ENCODE data around the gene TNFRSF4. TPM values are rescaled to one million over a fixed set of nuclear protein-coding genes. Genes with fewer than 3 reads are reported as not detected.
A peak's percentile ranks its signal among the peaks of the same experiment; 100 is the strongest.

TNFRSF4 gene
- total and polyA plus RNA-seq, 4 experiments from 2014 or later, result 13.5 to 75.1 (median 39.3) TPM

GRCh38 chr1:1204998-1205768 lies 8.8 kb downstream of the TNFRSF4 start:
- H3K27me3 Mint-ChIP-seq, result no peaks in the 10 kb centered on the region
- Histone ChIP-seq H3K27ac (ENCODE audit: low read depth, low read length) (peak overlapping the region; percentile 84), H3K4me3 (ENCODE audit: low read length in 2 of 2) (no peak overlapping the region), H3K4me1 (ENCODE audit: insufficient read depth, low read length) (peaks cover 52% of the 10 kb centered on the region), H3K27me3 (ENCODE audit: insufficient read depth, low read length) (no peaks in the 10 kb centered on the region), H3K9me3 (ENCODE audit: control insufficient read depth in 1 of 2, low read length in 2 of 2) (no peaks in the 10 kb centered on the region), H3K36me3 (ENCODE audit: insufficient read depth, low read length) (no peaks in the 10 kb centered on the region)
- peak in 1 of 5 donors; percentile 44 for DNase-seq
- ChIA-PET CTCF (ENCODE audit: partially characterized antibody) (interaction anchor here (1.2 kb wide), 1 partner anchor 83 kb away, joined by 6 read pairs; no protein-coding TSS in a partner anchor), POLR2A (ENCODE audit: partially characterized antibody) (interaction anchor here (0.7 to 5.0 kb wide), 5 partner anchors 11 to 704 kb away, joined by 3 to 38 read pairs (median 3); partner anchors contain the start of gene B3GALT6)
- H3K4me3 Mint-ChIP-seq, result peak overlapping the region in 7 of 8 donors; percentile 56 to 75 (median 61)
- H3K27ac Mint-ChIP-seq, result peak overlapping the region; percentile 32 to 82 (median 60)
- H3K4me1 Mint-ChIP-seq, result peaks cover 9 to 36% (median 21%) of the 10 kb centered on the region in 4 donors
- H3K36me3 Mint-ChIP-seq, result peaks cover 0 to 1% of the 10 kb centered on the region in 2 donors
- intact Hi-C loops (cut with micrococcal nuclease), result loop anchor here (5.0 kb wide), 1 partner anchor 48 kb away; no protein-coding TSS in a partner anchor
- no peaks in the 10 kb centered on the region for H3K9me3 Mint-ChIP-seq

- intact Hi-C loops (cut with micrococcal nuclease), result no loop called here
- no peaks in the 10 kb centered on the region for H3K27me3 Mint-ChIP-seq
- DNase-seq, result peak in 1 of 5 donors; percentile 39
- POLR2A ChIA-PET (ENCODE audit: partially characterized antibody), result interaction anchor here (0.8 to 5.0 kb wide), 3 partner anchors 12 to 28 kb away, joined by 3 to 38 read pairs (median 3); partner anchors contain the start of gene B3GALT6
- Histone ChIP-seq H3K36me3 (ENCODE audit: insufficient read depth, low read length) (no peaks in the 10 kb centered on the region), H3K9me3 (ENCODE audit: control insufficient read depth in 1 of 2, low read length in 2 of 2) (no peaks in the 10 kb centered on the region), H3K27ac (ENCODE audit: low read depth, low read length) (peak overlapping the region; percentile 84), H3K4me3 (ENCODE audit: low read length in 2 of 2) (no peak overlapping the region), H3K27me3 (ENCODE audit: insufficient read depth, low read length) (no peaks in the 10 kb centered on the region), H3K4me1 (ENCODE audit: insufficient read depth, low read length) (peaks cover 47% of the 10 kb centered on the region)
- peaks cover 0 to 1% of the 10 kb centered on the region in 2 donors for H3K36me3 Mint-ChIP-seq
- H3K27ac Mint-ChIP-seq, result peak overlapping the region in 4 of 7 donors; percentile 52 to 79 (median 68)
- peaks cover 9 to 29% (median 17%) of the 10 kb centered on the region in 4 donors for H3K4me1 Mint-ChIP-seq
- no peaks in the 10 kb centered on the region for H3K9me3 Mint-ChIP-seq
- H3K4me3 Mint-ChIP-seq, result peak overlapping the region in 1 of 8 donors; percentile 59
- CTCF ChIA-PET (ENCODE audit: partially characterized antibody), result no interaction called here
These were observed 9.5 kb downstream of the TNFRSF4 start for GRCh38 chr1:1204425-1204920.

GRCh38 chr1:1203561-1204424 lies 10.2 kb downstream of the TNFRSF4 start:
- no peaks in the 10 kb centered on the region for H3K27me3 ChIP-seq (ENCODE audit: insufficient read depth, low read length)
- H3K27ac Mint-ChIP-seq, result peak overlapping the region in 4 of 7 donors; percentile 19 to 52 (median 41)
- H3K4me3 ChIP-seq (ENCODE audit: low read length in 2 of 2), result no peak overlapping the region
- H3K27ac ChIP-seq (ENCODE audit: low read depth, low read length), result no peak overlapping the region
- H3K4me1 Mint-ChIP-seq, result peaks cover 7 to 24% (median 13%) of the 10 kb centered on the region in 4 donors
- no peaks in the 10 kb centered on the region for H3K9me3 Mint-ChIP-seq
- no peaks in the 10 kb centered on the region for H3K36me3 Mint-ChIP-seq
- H3K4me3 Mint-ChIP-seq, result peak overlapping the region in 1 of 8 donors; percentile 59
- no peaks in the 10 kb centered on the region for H3K27me3 Mint-ChIP-seq
- POLR2A ChIA-PET (ENCODE audit: partially characterized antibody), result interaction anchor here (5.0 kb wide), 1 partner anchor 13 kb away, joined by 38 read pairs; no protein-coding TSS in a partner anchor
- no peaks in the 10 kb centered on the region for H3K9me3 ChIP-seq (ENCODE audit: control insufficient read depth in 1 of 2, low read length in 2 of 2)
- H3K4me1 ChIP-seq (ENCODE audit: insufficient read depth, low read length), result peaks cover 40% of the 10 kb centered on the region
- peak in 1 of 5 donors; percentile 42 for DNase-seq
- CTCF ChIA-PET (ENCODE audit: partially characterized antibody), result no interaction called here
- H3K36me3 ChIP-seq (ENCODE audit: insufficient read depth, low read length), result no peaks in the 10 kb centered on the region
- intact Hi-C loops (cut with micrococcal nuclease), result no loop called here

- Histone ChIP-seq H3K36me3 (ENCODE audit: insufficient read depth, low read length) (no peaks in the 10 kb centered on the region), H3K27ac (ENCODE audit: low read depth, low read length) (peak overlapping the region; percentile 38), H3K9me3 (ENCODE audit: control insufficient read depth in 1 of 2, low read length in 2 of 2) (no peaks in the 10 kb centered on the region), H3K27me3 (ENCODE audit: insufficient read depth, low read length) (no peaks in the 10 kb centered on the region), H3K4me3 (ENCODE audit: low read length in 2 of 2) (no peak overlapping the region), H3K4me1 (ENCODE audit: insufficient read depth, low read length) (peaks cover 33% of the 10 kb centered on the region)
- intact Hi-C loops (cut with micrococcal nuclease), result no loop called here
- peak in 1 of 5 donors; percentile 38 for DNase-seq
- Mint-ChIP-seq H3K36me3 (no peaks in the 10 kb centered on the region), H3K27me3 (no peaks in the 10 kb centered on the region), H3K27ac (peak overlapping the region in 3 of 7 donors; percentile 53 to 71 (median 62)), H3K4me3 (peak overlapping the region in 2 of 8 donors; percentile 15 to 20), H3K4me1 (peaks cover 3 to 16% (median 7%) of the 10 kb centered on the region in 4 donors), H3K9me3 (no peaks in the 10 kb centered on the region)
- POLR2A ChIA-PET (ENCODE audit: partially characterized antibody), result no interaction called here
- CTCF ChIA-PET (ENCODE audit: partially characterized antibody), result no interaction called here
These were observed 11.0 kb downstream of the TNFRSF4 start for GRCh38 chr1:1202831-1203560.

GRCh38 chr1:1200876-1201810 lies 12.8 kb downstream of the TNFRSF4 start:
- H3K9me3 Mint-ChIP-seq, result no peaks in the 10 kb centered on the region
- Histone ChIP-seq H3K9me3 (ENCODE audit: control insufficient read depth in 1 of 2, low read length in 2 of 2) (no peaks in the 10 kb centered on the region), H3K36me3 (ENCODE audit: insufficient read depth, low read length) (no peaks in the 10 kb centered on the region), H3K4me3 (ENCODE audit: low read length in 2 of 2) (peak overlapping the region; percentile 6 to 24), H3K4me1 (ENCODE audit: insufficient read depth, low read length) (peaks cover 15% of the 10 kb centered on the region), H3K27ac (ENCODE audit: low read depth, low read length) (peak overlapping the region; percentile 67), H3K27me3 (ENCODE audit: insufficient read depth, low read length) (no peaks in the 10 kb centered on the region)
- ChIA-PET POLR2A (ENCODE audit: partially characterized antibody) (interaction anchor here (1.0 kb wide), 1 partner anchor 14 kb away, joined by 3 read pairs; no protein-coding TSS in a partner anchor), CTCF (ENCODE audit: partially characterized antibody) (no interaction called here)
- H3K27me3 Mint-ChIP-seq, result no peaks in the 10 kb centered on the region
- peaks cover 0 to 5% (median 2%) of the 10 kb centered on the region in 4 donors for H3K4me1 Mint-ChIP-seq
- peak overlapping the region; percentile 81 to 89 (median 86) for H3K27ac Mint-ChIP-seq
- peak overlapping the region in 5 of 8 donors; percentile 17 to 67 (median 57) for H3K4me3 Mint-ChIP-seq
- intact Hi-C loops (cut with micrococcal nuclease), result no loop called here
- no peaks in the 10 kb centered on the region for H3K36me3 Mint-ChIP-seq
- peak; percentile 87 to 91 (median 90) for DNase-seq

Measured in CD4-positive, alpha-beta memory T cell (primary cell).